ENCODE results near the gene PGAP1. TPM values are rescaled to one million over a fixed set of nuclear protein-coding genes. Genes with fewer than 3 reads are reported as not detected.

Gene PGAP1
- total RNA-seq, 5 donors from 2014 or later (not counting 1 experiment from before 2014, with no cell fraction given): 10.8 to 17.4 (median 13.9) TPM

- Histone ChIP-seq H3K4me1 (ENCODE audit: control insufficient read depth in 1 of 2, extremely low read depth in 1 of 2, insufficient read depth in 2 of 2, low read length in 2 of 2) (no peaks in the 10 kb centered on the region), H3K36me3 (ENCODE audit: control insufficient read depth in 2 of 2, extremely low read depth in 1 of 2, insufficient read depth in 1 of 2, low read length in 1 of 2) (no peaks in the 10 kb centered on the region), H3K4me3 (ENCODE audit: control insufficient read depth in 1 of 2, extremely low read depth in 1 of 2, low read length in 1 of 2) (no peak overlapping the region), H3K27ac (ENCODE audit: low read length) (no peak overlapping the region), H3K27me3 (replicated peaks in 1 of 2; ENCODE audit: control insufficient read depth in 2 of 2, extremely low read depth in 1 of 2, insufficient read depth in 2 of 2, low read length in 1 of 2) (no peaks in the 10 kb centered on the region), H3K9me3 (no peaks in the 10 kb centered on the region)
- POLR2A ChIA-PET: interaction anchor here in 1 of 2 donors (0.5 to 0.8 kb wide), 2 partner anchors 11 to 55 kb away, joined by 3 to 4 read pairs; no protein-coding TSS in a partner anchor
- H3K27me3 Mint-ChIP-seq: peaks cover 0 to 2% of the 10 kb centered on the region in 2 donors
- H3K4me1 Mint-ChIP-seq: peaks cover 0 to 5% (median 5%) of the 10 kb centered on the region in 3 donors
- WGBS (ENCODE audit: insufficient coverage): 86% methylated on average over 1 of the region's 1 CpG
- H3K27ac Mint-ChIP-seq: no peak overlapping the region
- no peaks in the 10 kb centered on the region for H3K9me3 Mint-ChIP-seq
- no peaks in the 10 kb centered on the region for H3K36me3 Mint-ChIP-seq
- CTCF ChIA-PET: no interaction called here
- ATAC-seq (replicated peaks in 1 of 4) (no peak), DNase-seq (no peak)
- no peak overlapping the region for H3K4me3 Mint-ChIP-seq
These were observed 12.9 kb upstream of the PGAP1 start for GRCh38 chr2:196939371-196939770.

- peak in 1 of 4 experiments; percentile 40 for ATAC-seq (replicated peaks in 1 of 4)
- H3K27ac Mint-ChIP-seq: no peak overlapping the region
These were observed 8.9 kb upstream of the PGAP1 start for GRCh38 chr2:196935432-196935831.

GRCh38 chr2:196934672-196935071, 8.2 kb upstream of the PGAP1 start:
- no peak for DNase-seq
- no peak for ATAC-seq (replicated peaks in 1 of 4)
- ChIA-PET POLR2A (no interaction called here), CTCF (interaction anchor here in 1 of 2 donors (0.6 to 0.7 kb wide), 2 partner anchors 8 to 757 kb away, joined by 3 read pairs; partner anchors contain the start of gene PGAP1)
- Histone ChIP-seq H3K4me1 (ENCODE audit: control insufficient read depth in 1 of 2, extremely low read depth in 1 of 2, insufficient read depth in 2 of 2, low read length in 2 of 2) (peaks cover 0 to 5% of the 10 kb centered on the region in 2 experiments), H3K36me3 (ENCODE audit: control insufficient read depth in 2 of 2, extremely low read depth in 1 of 2, insufficient read depth in 1 of 2, low read length in 1 of 2) (no peaks in the 10 kb centered on the region), H3K27ac (ENCODE audit: low read length) (no peak overlapping the region), H3K27me3 (replicated peaks in 1 of 2; ENCODE audit: control insufficient read depth in 2 of 2, extremely low read depth in 1 of 2, insufficient read depth in 2 of 2, low read length in 1 of 2) (no peaks in the 10 kb centered on the region), H3K4me3 (ENCODE audit: control insufficient read depth in 1 of 2, extremely low read depth in 1 of 2, low read length in 1 of 2) (no peak overlapping the region), H3K9me3 (no peaks in the 10 kb centered on the region)
- Mint-ChIP-seq H3K36me3 (no peaks in the 10 kb centered on the region), H3K9me3 (no peaks in the 10 kb centered on the region), H3K27me3 (no peaks in the 10 kb centered on the region), H3K4me3 (no peak overlapping the region), H3K27ac (no peak overlapping the region), H3K4me1 (peaks cover 0 to 5% (median 5%) of the 10 kb centered on the region in 3 donors)
- no CpG with 5 or more reads among the region's 1 CpG for WGBS (ENCODE audit: insufficient coverage)

More at GRCh38 chr2:196935432-196935831, 8.9 kb upstream of the PGAP1 start:
- peaks cover 0 to 5% of the 10 kb centered on the region in 2 experiments for H3K4me1 ChIP-seq (ENCODE audit: control insufficient read depth in 1 of 2, extremely low read depth in 1 of 2, insufficient read depth in 2 of 2, low read length in 2 of 2)
- no peak overlapping the region for H3K4me3 ChIP-seq (ENCODE audit: control insufficient read depth in 1 of 2, extremely low read depth in 1 of 2, low read length in 1 of 2)
- Mint-ChIP-seq H3K36me3 (no peaks in the 10 kb centered on the region), H3K27me3 (no peaks in the 10 kb centered on the region), H3K9me3 (no peaks in the 10 kb centered on the region), H3K4me1 (peaks cover 0 to 5% (median 5%) of the 10 kb centered on the region in 3 donors), H3K4me3 (no peak overlapping the region)
- POLR2A ChIA-PET: interaction anchor here in 1 of 2 donors (0.5 kb wide), 1 partner anchor 136 kb away, joined by 4 read pairs; the partner anchor contains the start of gene GTF3C3
- no peaks in the 10 kb centered on the region for H3K36me3 ChIP-seq (ENCODE audit: control insufficient read depth in 2 of 2, extremely low read depth in 1 of 2, insufficient read depth in 1 of 2, low read length in 1 of 2)
- H3K9me3 ChIP-seq: no peaks in the 10 kb centered on the region
- 80% methylated on average over 1 of the region's 2 CpGs for WGBS (ENCODE audit: insufficient coverage)
- DNase-seq: no peak
- CTCF ChIA-PET: interaction anchor here (0.5 to 0.7 kb wide), 3 partner anchors 9 to 758 kb away, joined by 3 to 4 read pairs (median 3); partner anchors contain the start of gene PGAP1 (in 1 of the 2)
- no peak overlapping the region for H3K27ac ChIP-seq (ENCODE audit: low read length)
- no peaks in the 10 kb centered on the region for H3K27me3 ChIP-seq (replicated peaks in 1 of 2; ENCODE audit: control insufficient read depth in 2 of 2, extremely low read depth in 1 of 2, insufficient read depth in 2 of 2, low read length in 1 of 2)

- WGBS (ENCODE audit: insufficient coverage): no CpG with 5 or more reads among the region's 2 CpGs
- Mint-ChIP-seq H3K27me3 (no peaks in the 10 kb centered on the region), H3K4me3 (no peak overlapping the region), H3K36me3 (no peaks in the 10 kb centered on the region), H3K27ac (no peak overlapping the region), H3K4me1 (peaks cover 10 to 15% (median 13%) of the 10 kb centered on the region in 3 donors), H3K9me3 (no peaks in the 10 kb centered on the region)
- Histone ChIP-seq H3K4me3 (ENCODE audit: control insufficient read depth in 1 of 2, extremely low read depth in 1 of 2, low read length in 1 of 2) (no peak overlapping the region), H3K4me1 (ENCODE audit: control insufficient read depth in 1 of 2, extremely low read depth in 1 of 2, insufficient read depth in 2 of 2, low read length in 2 of 2) (peaks cover 8 to 15% of the 10 kb centered on the region in 2 experiments), H3K36me3 (ENCODE audit: control insufficient read depth in 2 of 2, extremely low read depth in 1 of 2, insufficient read depth in 1 of 2, low read length in 1 of 2) (no peaks in the 10 kb centered on the region), H3K9me3 (no peaks in the 10 kb centered on the region), H3K27me3 (replicated peaks in 1 of 2; ENCODE audit: control insufficient read depth in 2 of 2, extremely low read depth in 1 of 2, insufficient read depth in 2 of 2, low read length in 1 of 2) (no peaks in the 10 kb centered on the region), H3K27ac (ENCODE audit: low read length) (no peak overlapping the region)
- DNase-seq (no peak), ATAC-seq (replicated peaks in 1 of 4) (no peak)
- ChIA-PET POLR2A (interaction anchor here in 1 of 2 donors (0.6 kb wide), 1 partner anchor 674 kb away, joined by 4 read pairs; no protein-coding TSS in a partner anchor), CTCF (no interaction called here)
These were observed 5.0 kb upstream of the PGAP1 start for GRCh38 chr2:196931555-196931954.

- ATAC-seq (replicated peaks in 1 of 4): peak in 3 of 4 experiments; percentile 18 to 60 (median 29)
- peak overlapping the region; percentile 75 for H3K27ac ChIP-seq (ENCODE audit: low read length)
These were observed 1.1 kb upstream of the PGAP1 start for GRCh38 chr2:196927376-196928225.

More at GRCh38 chr2:196927376-196928225, 1.1 kb upstream of the PGAP1 start:
- Mint-ChIP-seq H3K4me3 (peak overlapping the region; percentile 96 to 100 (median 96)), H3K27me3 (no peaks in the 10 kb centered on the region), H3K27ac (peak overlapping the region; percentile 94 to 95), H3K36me3 (no peaks in the 10 kb centered on the region), H3K4me1 (peaks cover 37 to 44% (median 38%) of the 10 kb centered on the region in 3 donors), H3K9me3 (no peaks in the 10 kb centered on the region)
- DNase-seq: peak in 24 of 35 experiments; percentile 8 to 68 (median 26)
- Histone ChIP-seq H3K4me1 (ENCODE audit: control insufficient read depth in 1 of 2, extremely low read depth in 1 of 2, insufficient read depth in 2 of 2, low read length in 2 of 2) (peaks cover 18% of the 10 kb centered on the region in 2 experiments), H3K4me3 (ENCODE audit: control insufficient read depth in 1 of 2, extremely low read depth in 1 of 2, low read length in 1 of 2) (peak overlapping the region; percentile 97 to 98), H3K27me3 (replicated peaks in 1 of 2; ENCODE audit: control insufficient read depth in 2 of 2, extremely low read depth in 1 of 2, insufficient read depth in 2 of 2, low read length in 1 of 2) (no peaks in the 10 kb centered on the region), H3K9me3 (no peaks in the 10 kb centered on the region), H3K36me3 (ENCODE audit: control insufficient read depth in 2 of 2, extremely low read depth in 1 of 2, insufficient read depth in 1 of 2, low read length in 1 of 2) (no peaks in the 10 kb centered on the region)
- 46% methylated on average over 7 of the region's 22 CpGs for WGBS (ENCODE audit: insufficient coverage)
- ChIA-PET POLR2A (interaction anchor here (0.5 to 1.6 kb wide), 6 partner anchors 10 to 1395 kb away, joined by 3 to 13 read pairs (median 5); partner anchors contain the start of gene COQ10B (in 1 of the 2)), CTCF (interaction anchor here (0.6 to 1.0 kb wide), 8 partner anchors 10 to 897 kb away, joined by 3 to 4 read pairs (median 3); no protein-coding TSS in a partner anchor)
